ENCODE data around the gene DEFB125. TPM values are rescaled to one million over a fixed set of nuclear protein-coding genes. Genes with fewer than 3 reads are reported as not detected.
"Not testable (repeated sequence)": the region's sequence is repeated elsewhere in the genome, so short reads cannot be mapped to it uniquely, and the experiment has no call there.

DEFB125 gene
- total RNA-seq, 4 donors from 2014 or later: not detected

DNA sequence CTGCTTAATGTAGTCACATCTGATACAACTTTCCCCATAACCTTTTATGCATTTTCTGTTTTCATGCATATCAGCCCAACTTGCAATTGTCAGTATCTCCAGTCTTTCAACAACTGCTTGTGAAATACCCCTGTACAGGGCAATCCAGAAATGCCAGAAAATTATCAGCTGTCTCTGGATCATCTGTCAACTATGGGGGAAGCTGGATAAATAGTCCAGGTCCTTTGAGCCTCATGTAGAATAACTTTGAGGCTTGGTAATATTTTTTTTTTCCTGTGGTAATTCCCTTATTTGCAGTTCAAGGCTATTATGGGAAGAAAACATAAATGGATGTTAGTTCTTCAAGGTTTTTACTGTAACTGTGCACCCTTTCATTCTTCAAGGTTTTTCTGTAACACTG, 6.2 kb downstream of the DEFB125 start:
- DNase-seq (ENCODE audit: low spot score in 2 of 2): no peak
- intact Hi-C loops (cut with DNase I; ENCODE audit: low total_unique reads): no loop called here
- no peak overlapping the region for H3K4me3 ChIP-seq (ENCODE audit: low read depth, poor library complexity, severe bottlenecking)
- no peak for TF ChIP-seq CTCF (IDR thresholded peaks at IDR 0.05)
- no peak for TF ChIP-seq POLR2A (IDR thresholded peaks at IDR 0.05)

- 84 to 87% methylated on average over 4 of the region's 4 CpGs for WGBS, 2 donors
- no peak for DNase-seq (ENCODE audit: low spot score in 2 of 2)
- intact Hi-C loops (cut with DNase I; ENCODE audit: low total_unique reads): no loop called here
- H3K4me3 ChIP-seq (ENCODE audit: low read depth, poor library complexity, severe bottlenecking): no peak overlapping the region
- TF ChIP-seq CTCF (IDR thresholded peaks at IDR 0.05) (no peak), POLR2A (IDR thresholded peaks at IDR 0.05) (no peak)
These were observed 7.7 kb downstream of the DEFB125 start for GRCh38 chr20:95215-95614.

DNA sequence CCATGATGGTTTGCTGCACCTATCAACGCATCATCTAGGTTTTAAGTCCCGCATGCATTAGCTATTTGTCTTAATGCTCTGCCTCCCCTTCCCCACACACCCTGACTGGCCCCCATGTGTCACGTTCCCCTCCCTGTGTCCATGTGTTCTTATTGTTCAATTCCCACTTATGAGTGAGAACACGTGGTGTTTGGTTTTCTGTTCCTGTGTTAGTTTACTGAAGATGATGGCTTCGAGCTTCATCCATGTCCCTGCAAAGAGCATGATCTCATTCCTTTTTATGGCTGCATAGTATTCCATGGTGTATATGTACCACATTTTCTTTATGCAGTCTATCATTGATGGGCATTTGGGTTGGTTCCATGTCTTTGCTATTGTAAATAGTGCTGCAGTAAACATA, 10.2 kb downstream of the DEFB125 start:
- intact Hi-C loops (cut with DNase I; ENCODE audit: low total_unique reads); H3K4me3 ChIP-seq (ENCODE audit: low read depth, poor library complexity, severe bottlenecking); DNase-seq (ENCODE audit: low spot score in 2 of 2): not testable (repeated sequence)
- 75 to 81% methylated on average over 5 of the region's 5 CpGs for WGBS, 2 donors

GRCh38 chr20:101975-102374, 14.5 kb downstream of the DEFB125 start:
- DNase-seq (ENCODE audit: low spot score in 2 of 2): no peak
- TF ChIP-seq POLR2A (IDR thresholded peaks at IDR 0.05) (no peak), CTCF (IDR thresholded peaks at IDR 0.05) (no peak)
- no peak overlapping the region for H3K4me3 ChIP-seq (ENCODE audit: low read depth, poor library complexity, severe bottlenecking)
- intact Hi-C loops (cut with DNase I; ENCODE audit: low total_unique reads): no loop called here

DNA sequence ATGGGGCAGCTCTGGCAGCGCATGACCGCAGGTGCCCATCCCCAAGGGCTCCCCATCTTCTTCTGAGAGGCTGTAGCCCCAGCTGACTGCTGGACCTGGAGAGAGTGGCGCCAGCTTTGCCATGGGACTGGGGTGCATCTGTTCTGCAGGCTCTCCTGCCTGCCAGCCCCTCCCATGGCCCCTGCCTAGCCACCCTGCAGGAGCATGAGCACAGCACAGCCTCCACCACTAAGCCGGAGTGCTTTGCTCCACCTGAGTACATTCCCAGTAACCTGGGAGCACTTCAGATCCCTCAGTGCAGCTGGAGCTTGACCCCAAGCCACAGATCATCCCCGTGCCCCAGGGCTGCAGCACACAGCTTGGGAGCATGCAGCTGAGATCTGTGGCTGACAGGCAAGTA, 16.0 kb downstream of the DEFB125 start:
- DNase-seq (ENCODE audit: low spot score in 2 of 2): no peak
- TF ChIP-seq CTCF (IDR thresholded peaks at IDR 0.05) (no peak), POLR2A (IDR thresholded peaks at IDR 0.05) (no peak)
- intact Hi-C loops (cut with DNase I; ENCODE audit: low total_unique reads): no loop called here
- H3K4me3 ChIP-seq (ENCODE audit: low read depth, poor library complexity, severe bottlenecking): no peak overlapping the region
- WGBS, 2 donors: 71 to 87% methylated on average over 3 of the region's 5 CpGs

DNA sequence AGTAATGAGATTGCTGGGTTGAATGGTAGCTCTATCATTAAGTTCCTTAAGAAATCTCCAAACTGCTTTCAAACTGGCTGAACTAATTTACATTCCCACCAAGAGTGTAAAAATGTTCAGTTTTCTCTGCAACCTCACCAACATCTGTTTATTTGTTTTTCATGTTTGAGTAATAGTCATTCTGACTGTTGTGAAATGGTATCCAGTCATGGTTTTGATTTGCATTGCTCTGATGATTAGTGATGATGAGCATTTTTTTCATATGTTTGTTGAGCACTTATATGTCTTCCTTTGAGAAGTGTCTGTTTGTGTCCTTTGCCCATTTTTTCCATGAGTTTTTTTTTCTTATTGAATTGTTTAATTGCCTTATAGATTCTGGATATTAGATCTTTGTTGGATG, 24.9 kb downstream of the DEFB125 start:
- no peak overlapping the region for H3K4me3 ChIP-seq (ENCODE audit: low read depth, poor library complexity, severe bottlenecking)
- DNase-seq (ENCODE audit: low spot score in 2 of 2): no peak
- TF ChIP-seq POLR2A (IDR thresholded peaks at IDR 0.05): no peak
- no peak for TF ChIP-seq CTCF (IDR thresholded peaks at IDR 0.05)
- intact Hi-C loops (cut with DNase I; ENCODE audit: low total_unique reads): no loop called here

DNA sequence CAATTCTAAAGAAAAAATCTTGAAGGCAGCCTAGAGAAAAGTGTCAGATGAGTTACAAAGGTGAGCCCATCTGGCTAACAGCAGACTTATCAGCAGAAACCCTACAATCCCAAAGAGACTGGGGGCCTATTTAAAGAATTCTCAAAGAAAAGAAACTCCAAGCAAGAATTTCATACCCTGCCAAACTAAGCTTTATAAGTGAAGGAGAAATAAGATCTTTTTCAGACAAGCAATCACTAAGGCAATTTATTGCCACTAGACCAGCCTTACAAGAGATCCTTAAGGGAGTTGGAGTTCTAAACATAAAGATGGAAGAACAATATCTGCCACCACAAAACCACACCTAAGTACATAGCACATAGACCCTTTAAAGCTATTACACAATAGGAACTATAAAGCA, 30.0 kb downstream of the DEFB125 start:
- no peak for DNase-seq (ENCODE audit: low spot score in 2 of 2)
- TF ChIP-seq POLR2A (IDR thresholded peaks at IDR 0.05) (no peak), CTCF (IDR thresholded peaks at IDR 0.05) (no peak)
- H3K4me3 ChIP-seq (ENCODE audit: low read depth, poor library complexity, severe bottlenecking): no peak overlapping the region
- intact Hi-C loops (cut with DNase I; ENCODE audit: low total_unique reads): no loop called here

GRCh38 chr20:129786-130323, 42.4 kb downstream of the DEFB125 start:
- H3K4me3 ChIP-seq (ENCODE audit: low read depth, poor library complexity, severe bottlenecking); intact Hi-C loops (cut with DNase I; ENCODE audit: low total_unique reads); DNase-seq (ENCODE audit: low spot score in 2 of 2): not testable (repeated sequence)
- 88 to 92% methylated on average over 23 to 28 of the region's 28 CpGs for WGBS, 2 donors
